Uterus (tissue), 2 donors: ENCODE results near the gene FAM76B.
"Not testable (repeated sequence)": the region's sequence is repeated elsewhere in the genome, so short reads cannot be mapped to it uniquely, and the experiment has no call there.

Experiments
- POLR2A ChIP-seq, 2 donors: fragments of 450-650 bp; IDR thresholded peaks; one replicate each; pipeline ENCODE4 v1.6.1; 2016; ENCODE audit warnings: antibody characterized with exemption in 2 of 2, mild to moderate bottlenecking in 1 of 2, moderate library complexity in 1 of 2
- TF ChIP-seq, protein P1 (sequence below), 4 experiments: fragments of 200-600 bp in 2 of 4; fragments of 450-650 bp in 2 of 4; sonication (generic) in 2 of 4; IDR thresholded peaks; one replicate each; pipeline ENCODE4 v1.5.1; 2016 to 2019; ENCODE audit warnings: antibody characterized with exemption in 4 of 4, mild to moderate bottlenecking in 2 of 4, moderate library complexity in 1 of 4

DNA sequence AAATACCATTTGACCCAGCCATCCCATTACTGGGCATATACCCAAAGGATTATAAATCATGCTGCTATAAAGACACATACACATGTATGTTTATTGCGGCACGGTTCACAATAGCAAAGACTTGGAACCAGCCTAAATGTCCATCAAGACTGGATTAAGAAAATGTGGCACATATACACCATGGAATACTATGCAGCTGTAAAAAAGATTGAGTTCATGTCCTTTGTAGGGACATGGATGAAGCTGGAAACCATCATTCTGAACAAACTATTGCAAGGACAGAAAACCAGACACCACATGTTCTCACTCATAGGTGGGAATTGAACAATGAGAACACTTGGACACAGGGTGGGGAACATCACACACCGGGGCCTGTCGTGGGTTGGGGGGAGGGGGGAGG lies 21.5 kb upstream of the FAM76B start:
- not testable (repeated sequence) for TF ChIP-seq POLR2A (IDR thresholded peaks at IDR 0.05)
- TF ChIP-seq, protein P1, sequence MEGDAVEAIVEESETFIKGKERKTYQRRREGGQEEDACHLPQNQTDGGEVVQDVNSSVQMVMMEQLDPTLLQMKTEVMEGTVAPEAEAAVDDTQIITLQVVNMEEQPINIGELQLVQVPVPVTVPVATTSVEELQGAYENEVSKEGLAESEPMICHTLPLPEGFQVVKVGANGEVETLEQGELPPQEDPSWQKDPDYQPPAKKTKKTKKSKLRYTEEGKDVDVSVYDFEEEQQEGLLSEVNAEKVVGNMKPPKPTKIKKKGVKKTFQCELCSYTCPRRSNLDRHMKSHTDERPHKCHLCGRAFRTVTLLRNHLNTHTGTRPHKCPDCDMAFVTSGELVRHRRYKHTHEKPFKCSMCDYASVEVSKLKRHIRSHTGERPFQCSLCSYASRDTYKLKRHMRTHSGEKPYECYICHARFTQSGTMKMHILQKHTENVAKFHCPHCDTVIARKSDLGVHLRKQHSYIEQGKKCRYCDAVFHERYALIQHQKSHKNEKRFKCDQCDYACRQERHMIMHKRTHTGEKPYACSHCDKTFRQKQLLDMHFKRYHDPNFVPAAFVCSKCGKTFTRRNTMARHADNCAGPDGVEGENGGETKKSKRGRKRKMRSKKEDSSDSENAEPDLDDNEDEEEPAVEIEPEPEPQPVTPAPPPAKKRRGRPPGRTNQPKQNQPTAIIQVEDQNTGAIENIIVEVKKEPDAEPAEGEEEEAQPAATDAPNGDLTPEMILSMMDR (IDR thresholded peaks at IDR 0.05) = not testable (repeated sequence)
